GM19239 (cell line): ENCODE measurements around the gene ADM2.

Experiments used
- DNase-seq: peaks from one replicate; pipeline ENCODE4 v3.0.0; 2011; ENCODE audit warnings: low spot score; ENCODE audit not compliant: insufficient read length
- FAIRE-seq: peaks from 2 replicates; lab custom pipeline; 2011; peaks lifted over from hg19 to GRCh38; lab: Jason Lieb, UNC

ADM2 gene

DNA sequence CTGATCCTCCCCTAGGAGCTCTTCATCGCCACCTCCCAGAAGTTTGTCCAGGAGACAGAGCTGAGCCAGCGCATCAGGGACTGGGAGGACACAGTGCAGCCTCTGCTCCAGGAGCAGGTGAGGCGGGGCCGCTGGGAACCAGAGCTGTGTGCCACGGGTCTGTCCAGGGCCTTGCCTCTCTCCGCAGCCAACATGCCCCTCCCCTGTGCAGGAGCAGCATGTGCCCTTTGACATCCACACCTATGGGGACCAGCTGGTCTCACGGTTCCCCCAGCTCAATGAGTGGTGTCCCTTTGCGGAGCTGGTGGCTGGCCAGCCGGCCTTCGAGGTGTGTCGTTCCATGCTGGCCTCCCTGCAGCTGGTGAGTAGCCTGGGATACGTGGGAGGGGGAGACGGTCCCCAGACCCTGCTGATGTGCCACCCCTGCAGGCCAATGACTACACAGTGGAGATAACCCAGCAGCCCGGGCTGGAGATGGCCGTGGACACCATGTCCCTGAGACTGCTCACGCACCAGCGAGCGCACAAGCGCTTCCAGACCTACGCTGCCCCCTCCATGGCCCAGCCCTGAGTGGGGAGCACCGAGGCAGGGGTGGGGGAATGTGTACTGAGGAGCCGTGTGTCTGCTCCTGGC, 41.6 kb downstream of the ADM2 start:
- FAIRE-seq: no peak
- DNase-seq: no peak

DNA sequence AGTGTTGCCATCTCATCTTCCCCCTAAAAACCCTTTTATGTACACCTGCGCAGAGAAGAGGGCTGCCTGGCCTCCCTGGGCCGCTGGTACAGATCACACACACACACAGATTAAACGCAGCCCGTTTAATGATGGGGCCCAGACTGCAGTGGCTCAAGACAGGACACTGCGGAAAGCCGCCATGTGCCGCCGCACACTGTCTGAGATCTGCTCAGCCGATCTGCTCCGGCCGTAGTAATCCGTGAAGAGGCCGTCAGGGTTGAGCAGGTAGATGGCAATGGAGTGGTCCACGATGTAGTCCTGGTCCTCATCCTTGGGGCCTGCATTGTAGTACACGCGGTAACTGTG, 42.1 kb downstream of the ADM2 start:
- DNase-seq: no peak
- FAIRE-seq: no peak

DNA sequence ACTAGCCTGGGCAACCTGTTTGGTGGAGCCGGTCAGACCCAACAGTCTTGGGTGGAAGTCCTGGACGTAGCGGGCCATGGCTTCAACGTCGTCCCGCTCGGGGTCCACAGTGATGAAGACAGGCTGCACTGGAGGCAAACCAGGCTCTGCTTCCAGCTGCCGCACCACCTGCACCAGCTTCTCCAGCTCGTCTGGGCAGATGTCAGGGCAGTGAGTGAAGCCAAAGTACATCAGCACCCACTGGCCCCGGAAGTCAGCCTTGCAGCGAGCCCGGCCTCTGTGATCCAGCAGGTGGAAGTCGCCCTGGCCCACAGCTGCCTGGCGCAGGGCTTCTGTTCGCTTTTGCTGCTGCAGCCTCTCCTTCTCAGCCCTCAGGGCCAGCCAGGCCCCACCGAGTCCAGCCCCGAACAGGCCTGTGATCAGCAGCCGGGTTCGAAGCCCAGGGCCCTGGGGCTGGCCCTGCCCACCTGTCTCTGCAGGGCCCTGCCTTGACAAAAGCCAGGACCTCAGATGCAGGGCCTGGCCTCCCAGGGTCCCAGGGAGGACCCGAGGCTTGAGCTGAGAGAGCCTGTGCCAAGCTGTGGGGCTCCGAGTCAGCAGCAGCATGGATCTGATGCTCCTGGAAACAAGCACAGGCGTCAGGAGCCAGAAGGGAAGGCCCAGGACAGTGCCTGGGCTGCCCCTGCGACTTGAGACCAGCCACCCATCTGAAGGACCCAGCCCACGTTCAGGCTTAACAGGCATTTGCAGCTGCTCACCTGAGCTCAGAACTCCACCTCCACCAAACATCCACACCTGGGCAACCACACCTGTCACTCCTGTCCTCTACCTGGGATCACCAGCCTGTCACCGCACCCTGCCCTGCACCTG, 42.7 kb downstream of the ADM2 start:
- no peak for DNase-seq
- FAIRE-seq: no peak

DNA sequence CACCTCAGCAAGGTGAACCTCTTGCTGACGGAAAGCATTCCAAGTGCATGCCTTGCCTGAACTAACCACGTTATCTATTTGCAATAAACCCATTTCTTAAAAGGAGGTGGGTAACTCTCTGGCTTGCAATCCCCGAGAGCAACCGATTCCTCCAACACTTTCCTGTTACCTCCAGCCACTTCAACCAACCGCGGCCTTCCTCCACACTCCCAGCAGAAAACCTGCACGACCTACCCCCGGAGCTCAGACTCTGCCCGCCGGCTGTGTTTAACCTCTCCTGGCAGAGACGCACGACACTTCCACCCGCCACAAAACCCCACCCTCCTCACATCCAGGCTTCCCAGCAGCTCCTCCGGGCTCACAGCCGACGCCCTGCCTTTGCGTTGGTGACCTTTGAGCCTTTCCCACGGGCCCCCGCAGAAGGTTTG, 43.3 kb downstream of the ADM2 start:
- FAIRE-seq: no peak
- DNase-seq: no peak

DNA sequence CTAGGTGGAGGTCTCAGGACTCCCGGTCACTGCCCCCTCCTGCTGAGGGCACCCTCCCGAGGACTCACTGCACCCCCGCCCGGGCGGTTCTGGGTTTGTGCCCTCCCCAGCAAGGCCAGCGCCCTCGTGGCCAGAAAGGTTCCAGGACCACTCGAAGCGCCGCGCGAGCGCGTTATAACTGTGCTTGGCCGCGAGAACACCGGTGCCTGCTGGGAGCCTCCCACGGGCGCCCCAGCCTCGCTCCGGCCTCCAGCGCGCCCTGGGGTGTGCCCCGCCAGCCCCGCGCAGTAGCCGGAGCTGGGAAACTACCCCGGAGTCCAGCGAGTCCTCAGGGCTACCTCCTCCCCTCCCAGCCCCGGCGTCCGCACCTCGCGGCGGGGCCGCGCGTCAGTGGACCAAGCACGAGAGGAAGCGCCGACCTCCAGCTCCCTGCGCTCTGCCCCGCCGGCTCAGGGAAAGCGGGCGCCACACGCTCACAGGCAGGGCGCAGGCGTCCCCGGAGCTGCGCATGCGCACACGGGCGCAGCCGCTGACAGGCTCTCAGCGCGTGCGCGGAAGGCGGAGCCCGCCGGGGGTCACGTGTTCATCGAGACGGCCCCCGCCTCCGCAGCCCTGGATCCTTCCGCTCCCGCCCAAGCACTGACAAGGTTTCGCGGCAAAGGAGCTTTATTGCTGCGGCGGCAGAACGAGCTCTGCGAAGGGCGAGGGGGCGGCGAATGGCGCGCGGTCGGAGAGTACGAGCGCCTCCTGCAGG, 43.9 kb downstream of the ADM2 start, which contains the start of gene SCO2:
TSS of gene SCO2 (minus strand) at position 495 of the 754 bp plus-strand sequence. CDS start 1,187 bp downstream, outside the sequence.
- FAIRE-seq: peak; percentile 97

DNA sequence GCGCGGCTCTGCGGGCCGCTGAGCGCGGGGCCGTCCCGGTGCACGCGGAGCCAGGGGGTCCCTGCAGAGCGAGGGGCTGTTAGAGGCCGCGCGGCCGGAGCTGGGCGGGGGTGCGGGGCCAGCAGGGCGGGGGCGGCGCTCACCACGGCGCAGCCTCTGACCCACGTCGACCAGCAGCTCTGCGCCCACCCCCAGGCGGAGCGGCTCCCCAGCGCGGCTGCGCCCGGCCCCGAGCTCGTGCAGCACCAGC, 44.4 kb downstream of the ADM2 start:
- FAIRE-seq (no peak), DNase-seq (no peak)

More for the DNA sequence above, 43.9 kb downstream of the ADM2 start, which contains the start of gene SCO2:
- DNase-seq: peak; percentile 90

DNA sequence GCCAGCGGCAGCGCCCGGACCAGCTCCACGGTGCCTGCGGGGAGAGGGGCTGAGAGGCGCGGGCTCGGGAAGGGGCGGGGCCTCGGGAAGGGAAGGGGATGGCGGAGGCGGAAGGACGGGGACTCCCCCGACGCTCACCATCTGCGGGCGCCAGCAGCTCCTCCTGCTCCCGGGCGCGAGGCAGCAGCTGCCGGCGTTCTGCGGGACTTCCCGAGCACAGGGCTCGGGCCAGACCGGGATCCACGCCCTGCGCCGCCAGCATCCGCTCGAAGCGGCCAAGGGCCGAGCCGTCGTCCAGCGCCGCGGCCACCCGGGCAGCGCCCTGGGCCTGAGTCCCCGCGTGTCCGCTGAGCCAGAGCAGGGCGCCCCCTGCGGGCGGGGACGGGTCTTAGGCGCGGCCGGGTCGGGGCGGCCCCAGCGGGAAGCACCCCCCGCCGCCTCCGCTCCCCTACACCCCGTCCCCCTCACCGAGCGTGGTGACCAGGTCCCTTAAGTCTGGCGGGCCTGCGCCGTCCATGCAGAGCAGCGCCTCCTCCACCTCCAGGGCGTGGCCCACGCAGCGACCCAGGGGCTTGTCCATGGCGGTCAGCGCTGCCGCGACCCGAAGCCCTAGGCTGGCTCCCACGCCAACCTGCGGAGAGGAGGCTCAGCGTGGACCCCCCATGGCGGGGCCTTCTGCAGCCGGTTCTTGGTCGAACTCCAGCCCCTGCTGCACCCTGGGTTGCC, 44.9 kb downstream of the ADM2 start:
- FAIRE-seq (peak; percentile 47), DNase-seq (no peak)

DNA sequence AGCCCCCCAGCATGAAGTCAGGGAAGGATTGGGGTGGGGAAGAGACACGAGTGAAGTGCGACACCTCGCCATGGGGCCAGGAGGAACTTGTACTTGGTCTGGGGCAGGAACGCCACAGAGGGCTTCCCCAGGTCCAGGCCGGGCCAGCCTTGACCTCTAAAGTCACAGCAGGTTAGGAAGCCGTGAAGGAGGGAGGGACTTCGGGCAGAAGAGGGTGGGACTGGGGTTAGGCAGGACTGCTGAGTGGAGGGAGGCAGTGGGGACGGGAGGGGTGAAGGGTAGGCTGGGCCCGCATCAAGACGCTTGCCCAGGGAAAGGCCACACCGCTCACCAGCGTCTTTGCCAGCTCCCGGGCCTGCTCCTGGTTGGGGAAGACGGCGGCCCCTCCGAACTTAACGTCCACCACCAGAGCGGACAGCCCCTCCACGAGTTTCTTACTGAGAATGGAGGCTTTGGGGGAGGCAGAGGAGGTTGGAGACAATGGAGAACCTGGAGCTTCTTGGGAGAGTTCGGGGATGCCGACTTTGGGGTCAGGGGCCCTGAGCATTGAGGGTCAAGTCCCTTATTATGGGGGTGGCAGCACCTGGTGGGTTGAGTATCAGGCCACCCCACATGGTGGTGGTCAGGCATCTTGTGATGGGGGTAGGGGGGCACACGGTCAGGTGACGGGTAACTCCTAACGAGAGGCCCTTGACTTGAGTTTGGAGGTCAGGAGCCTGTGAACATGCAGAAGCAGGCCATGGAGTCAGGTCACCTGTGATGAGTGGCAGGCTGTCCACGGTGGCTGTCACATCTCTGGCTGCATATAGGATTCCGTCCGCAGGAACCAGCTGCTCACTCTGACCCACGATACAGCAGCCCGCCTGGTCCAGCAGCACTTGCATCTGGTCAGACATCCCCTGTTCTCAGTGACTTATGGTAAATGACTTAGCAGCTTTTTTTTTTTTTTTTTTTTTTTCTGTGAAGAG, 45.8 kb downstream of the ADM2 start:
- DNase-seq (no peak), FAIRE-seq (peak; percentile 95)

DNA sequence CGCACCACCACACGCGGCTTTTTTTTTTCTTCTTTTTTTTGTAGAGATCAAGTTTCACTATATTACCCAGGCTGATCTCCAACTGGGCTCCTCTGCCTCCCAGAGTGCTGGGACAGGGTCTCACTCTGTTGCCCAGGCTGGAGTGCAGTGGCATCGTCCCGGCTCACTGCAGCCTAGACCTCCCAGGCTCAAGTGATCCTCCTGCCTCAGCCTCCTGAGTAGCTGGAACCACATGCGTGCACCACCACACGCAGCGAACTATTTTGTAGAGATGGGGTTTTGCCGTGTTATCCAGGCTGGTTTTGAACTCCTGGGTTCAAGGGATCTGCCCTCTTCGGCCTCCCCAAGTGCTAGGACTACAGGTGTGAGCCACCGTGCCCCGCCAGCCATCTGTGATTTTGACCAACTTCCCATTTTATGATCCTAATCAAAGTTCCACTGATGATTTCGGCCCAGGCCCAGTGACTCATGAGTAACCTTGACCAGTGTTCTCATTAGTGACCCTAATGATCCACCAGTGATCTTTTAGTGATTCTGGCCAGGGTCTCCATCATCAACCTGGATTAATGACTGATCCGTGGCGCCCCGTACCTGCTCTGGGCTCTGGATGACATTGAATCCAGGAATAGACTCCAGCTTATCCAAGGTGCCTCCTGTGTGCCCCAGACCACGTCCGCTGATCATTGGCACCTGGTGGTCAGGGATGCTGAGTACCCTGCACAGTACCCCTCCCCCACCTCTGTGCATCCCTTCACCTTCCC, 46.8 kb downstream of the ADM2 start:
- FAIRE-seq (peak; percentile 21), DNase-seq (no peak)

DNA sequence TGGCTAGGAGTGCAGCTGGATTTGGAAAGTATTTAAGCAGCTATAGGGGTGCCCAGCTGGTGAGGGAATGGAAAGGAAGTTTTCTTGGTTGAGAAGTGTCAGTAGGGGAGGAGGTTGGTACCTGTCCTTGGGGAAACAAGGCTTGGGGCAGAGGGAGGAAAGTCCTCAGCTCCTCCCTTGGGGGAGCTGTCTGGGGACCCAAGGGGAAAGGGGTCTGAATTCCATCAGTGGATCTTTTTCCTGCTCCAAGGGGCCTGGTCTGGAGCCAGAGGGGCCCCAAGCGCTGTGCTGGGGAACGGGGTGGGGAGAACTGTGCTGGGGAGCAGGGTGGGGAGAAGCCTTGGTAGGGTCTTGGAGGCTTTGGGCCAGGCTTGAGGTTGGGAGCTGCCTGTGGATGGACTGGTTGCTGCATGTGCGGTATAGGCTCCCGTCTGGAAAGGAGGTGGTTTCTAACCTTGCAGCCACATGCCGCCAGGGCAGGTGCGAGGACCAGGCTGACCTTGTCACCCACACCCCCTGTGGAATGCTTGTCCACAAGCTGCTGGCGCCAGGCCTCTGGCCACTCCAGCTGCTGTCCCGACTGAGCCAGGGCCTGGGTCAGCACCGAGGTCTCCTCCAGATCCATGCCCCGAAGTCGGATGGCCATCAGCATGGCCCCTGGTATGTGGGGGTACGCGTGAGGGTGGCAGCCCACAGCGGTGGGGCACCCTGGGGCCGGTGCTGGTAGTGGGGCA, 47.5 kb downstream of the ADM2 start:
- DNase-seq (no peak), FAIRE-seq (peak; percentile 86)

DNA sequence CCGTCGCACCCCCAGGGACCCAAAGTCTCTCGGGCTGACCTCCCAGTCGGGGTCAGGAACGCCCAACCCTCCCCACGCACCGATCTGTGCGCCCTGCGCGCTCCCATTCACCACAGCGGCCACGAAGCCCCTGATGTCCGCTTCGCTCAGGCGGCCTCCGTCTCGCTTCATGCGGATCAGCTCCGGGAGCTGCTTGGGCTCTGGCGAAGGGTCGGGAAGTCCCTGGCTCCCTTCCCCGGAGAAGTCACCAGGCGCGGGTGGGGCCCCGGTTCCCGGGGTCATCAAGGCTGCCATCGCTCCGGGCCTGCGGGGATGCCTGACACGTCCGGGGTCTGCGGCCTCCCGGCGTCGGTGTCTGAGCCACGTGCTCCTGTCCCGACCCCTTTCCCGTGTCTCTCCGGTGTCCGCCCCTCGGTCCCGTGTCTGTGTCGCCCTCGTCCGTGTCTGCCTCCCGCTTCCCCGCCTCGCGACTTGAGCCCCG, 48.1 kb downstream of the ADM2 start:
- DNase-seq (no peak), FAIRE-seq (no peak)

DNA sequence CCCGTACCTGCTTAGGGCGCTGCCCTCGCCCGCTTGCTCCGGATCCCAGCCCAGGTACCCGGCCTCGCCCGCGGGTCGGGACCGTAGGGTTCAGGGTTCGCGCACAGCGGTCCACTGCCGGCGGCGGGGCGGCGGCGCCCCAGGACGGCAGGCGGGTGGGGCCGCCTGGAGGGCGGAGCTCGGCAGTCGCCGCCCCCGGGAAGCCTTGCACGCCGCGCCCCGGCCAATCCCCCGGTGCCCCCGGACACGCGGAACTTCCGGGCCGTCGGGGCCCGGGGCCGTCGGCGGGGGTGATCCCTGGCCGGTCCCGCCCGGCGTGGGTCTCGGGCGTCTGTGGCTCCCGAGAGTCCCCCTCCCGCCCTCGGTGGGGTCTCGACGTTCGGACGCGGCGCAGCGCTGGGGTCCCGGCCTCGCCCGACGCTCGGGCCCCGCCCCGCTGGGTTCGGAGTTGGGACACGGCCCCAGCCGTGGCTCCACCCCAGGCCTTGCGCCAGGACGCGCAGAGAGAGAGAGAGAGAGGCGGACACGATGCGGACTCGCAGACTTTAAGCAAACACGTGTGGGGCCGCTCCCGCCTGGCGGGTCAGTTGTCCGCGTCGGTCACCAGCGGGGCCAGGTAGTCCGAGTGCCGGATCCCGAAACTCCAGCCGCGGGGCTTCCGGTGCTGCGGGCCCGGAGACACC, 48.7 kb downstream of the ADM2 start, which contains the start of gene TYMP:
TSS of gene TYMP (minus strand) at position 116 of the 683 bp plus-strand sequence. CDS start 303 bp downstream, outside the sequence.
- DNase-seq (no peak), FAIRE-seq (peak; percentile 73)

DNA sequence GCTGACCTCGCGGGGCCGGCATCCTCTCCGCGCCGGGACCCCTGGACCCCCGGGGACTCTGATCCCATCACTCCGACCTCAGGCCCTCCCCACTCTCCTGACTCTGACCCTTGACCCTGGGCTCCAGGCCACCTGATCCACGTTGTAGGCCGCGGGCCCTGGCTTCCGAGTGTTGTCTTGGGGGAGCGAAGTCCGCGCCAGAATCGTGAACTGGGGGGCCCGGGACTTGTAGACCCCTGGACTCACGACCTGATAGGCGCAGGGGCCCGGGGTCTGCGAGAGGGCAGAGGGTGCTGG, 49.2 kb downstream of the ADM2 start:
- FAIRE-seq (no peak), DNase-seq (no peak)

DNA sequence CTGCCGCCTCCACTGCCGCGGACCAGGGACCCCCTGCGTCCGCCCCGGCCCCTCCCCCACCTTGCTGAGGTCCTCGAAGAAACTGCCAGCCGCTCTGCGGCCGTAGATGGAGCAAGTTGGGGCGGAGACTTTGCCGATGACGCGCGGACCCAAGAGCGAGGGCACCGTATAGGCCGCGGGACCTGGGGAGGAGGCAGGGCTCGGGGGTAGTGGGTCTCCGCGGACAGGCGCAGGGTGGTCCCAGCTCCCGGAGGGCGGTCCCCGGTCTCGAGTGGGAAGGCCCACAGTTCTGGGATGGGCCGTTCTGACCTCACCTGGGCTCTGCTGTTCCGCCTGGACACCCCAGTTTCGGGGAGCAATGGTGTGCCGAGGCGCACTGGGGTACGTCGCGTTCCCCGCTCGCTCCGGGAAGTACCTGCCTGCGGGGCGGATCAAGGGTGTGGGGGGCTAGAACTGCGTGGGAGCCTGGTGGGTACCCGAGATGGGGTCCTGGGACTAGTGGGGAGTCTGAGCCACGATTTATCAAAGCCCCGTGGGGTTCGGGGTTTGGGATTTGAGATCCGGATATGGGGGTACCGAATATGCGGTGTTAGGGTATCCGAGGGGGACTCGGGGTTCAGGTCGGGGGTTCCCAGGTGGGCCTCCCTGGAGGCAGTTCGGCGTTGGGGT, 49.7 kb downstream of the ADM2 start:
- peak; percentile 92 for FAIRE-seq
- DNase-seq: no peak

DNA sequence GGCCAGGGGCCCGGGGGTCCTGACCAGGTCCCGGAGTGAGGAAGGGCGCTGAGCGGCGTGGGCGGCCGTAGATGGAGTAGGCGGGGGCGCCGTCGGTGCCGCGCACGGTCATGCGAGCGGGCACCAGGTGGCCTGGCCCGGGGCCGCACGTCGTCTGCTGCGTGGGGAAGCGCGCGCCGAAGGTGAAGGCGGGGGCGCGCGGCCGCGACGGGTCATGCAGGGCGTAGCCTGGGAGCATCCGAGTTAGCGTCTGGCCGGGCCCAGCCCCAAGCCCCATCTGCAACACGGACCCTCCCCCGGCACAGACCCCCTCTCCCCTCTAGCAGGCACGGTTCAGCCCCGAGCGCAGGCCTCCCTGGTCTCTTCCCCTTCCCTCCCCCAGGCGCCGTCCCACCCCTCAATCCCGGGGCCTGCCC, 50.2 kb downstream of the ADM2 start:
- FAIRE-seq (peak; percentile 88), DNase-seq (no peak)

DNA sequence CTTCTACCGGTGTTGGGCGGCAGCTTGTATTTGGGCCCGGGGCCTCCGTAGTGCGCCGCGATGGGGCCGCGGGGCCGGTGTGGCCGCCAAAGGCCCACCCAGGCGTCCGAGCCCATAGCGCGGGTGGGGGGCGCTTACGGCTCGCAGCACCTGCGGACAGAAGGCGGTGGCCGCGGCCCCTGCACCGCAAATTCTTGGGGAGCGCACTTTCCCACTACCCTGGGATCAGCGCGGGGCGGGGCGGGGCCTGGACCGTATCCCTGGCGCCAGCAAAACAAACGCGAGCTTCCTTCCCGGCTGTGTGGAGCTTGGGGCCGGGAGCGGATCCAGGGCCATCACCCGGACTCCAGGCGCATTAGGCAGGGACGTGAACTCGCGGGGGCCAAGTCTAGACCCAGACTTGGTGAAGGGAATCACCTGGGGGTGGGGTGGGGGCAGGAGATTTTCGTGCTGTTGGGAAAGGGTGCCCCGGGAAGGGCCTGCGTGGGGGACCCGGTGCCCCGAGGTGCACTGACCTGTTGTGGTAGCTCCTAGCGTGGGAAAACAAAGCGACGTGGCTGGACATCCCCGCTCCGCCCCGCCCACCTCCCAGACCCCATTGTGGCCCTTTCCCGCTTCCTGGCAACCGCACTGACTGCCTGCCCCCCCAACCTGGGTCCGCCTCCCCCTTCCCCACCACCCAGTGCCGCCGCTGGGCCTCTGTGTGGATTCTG, 50.8 kb downstream of the ADM2 start:
- FAIRE-seq: peak; percentile 54

More for the DNA sequence above, 50.8 kb downstream of the ADM2 start:
- DNase-seq: no peak
